DMS53 (cell line): ENCODE data around the gene NEFH.

Experiments used
- DNase-seq: peaks from one replicate; lab custom pipeline; 2025; lab: John Stamatoyannopoulos, UW

NEFH gene

DNA sequence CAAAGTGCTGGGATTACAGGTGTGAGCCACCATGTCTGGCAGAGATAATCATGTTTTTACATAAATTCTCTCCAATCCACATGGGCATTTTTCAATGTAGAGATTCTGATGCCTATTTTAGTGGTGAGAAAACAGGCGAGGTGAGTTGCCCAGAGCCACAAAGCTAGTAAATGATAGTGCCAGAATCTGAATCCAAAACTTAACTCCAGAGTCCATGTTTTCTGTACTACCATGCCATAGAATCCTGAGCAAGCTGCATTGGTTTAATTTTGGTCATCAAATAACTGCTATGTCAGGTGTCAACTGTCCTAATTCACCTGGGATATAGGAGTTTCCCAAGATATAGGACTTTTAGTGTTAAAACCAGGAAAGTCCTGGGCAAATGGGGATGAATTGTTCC is 13.6 kb downstream of the NEFH start:
- DNase-seq = no peak

DNA sequence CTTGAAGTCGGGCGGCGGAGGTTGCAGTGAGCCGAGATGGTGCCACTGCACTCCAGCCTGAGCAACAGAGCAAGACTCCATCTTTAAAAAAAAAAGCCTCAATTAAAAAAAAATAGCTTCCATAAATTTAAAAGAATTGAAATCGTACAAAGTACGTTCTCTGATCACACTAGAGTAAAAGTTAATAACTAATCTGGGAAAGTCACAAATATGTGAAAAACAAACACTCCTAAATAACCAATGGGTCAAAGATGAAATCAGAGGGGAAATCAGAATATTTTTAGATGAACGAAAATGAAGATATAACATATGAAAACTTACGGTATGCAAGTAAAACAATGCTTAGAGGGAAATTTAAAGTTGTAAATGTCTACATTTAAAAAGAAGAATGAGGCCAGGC is 19.8 kb downstream of the NEFH start:
- no peak for DNase-seq

DNA sequence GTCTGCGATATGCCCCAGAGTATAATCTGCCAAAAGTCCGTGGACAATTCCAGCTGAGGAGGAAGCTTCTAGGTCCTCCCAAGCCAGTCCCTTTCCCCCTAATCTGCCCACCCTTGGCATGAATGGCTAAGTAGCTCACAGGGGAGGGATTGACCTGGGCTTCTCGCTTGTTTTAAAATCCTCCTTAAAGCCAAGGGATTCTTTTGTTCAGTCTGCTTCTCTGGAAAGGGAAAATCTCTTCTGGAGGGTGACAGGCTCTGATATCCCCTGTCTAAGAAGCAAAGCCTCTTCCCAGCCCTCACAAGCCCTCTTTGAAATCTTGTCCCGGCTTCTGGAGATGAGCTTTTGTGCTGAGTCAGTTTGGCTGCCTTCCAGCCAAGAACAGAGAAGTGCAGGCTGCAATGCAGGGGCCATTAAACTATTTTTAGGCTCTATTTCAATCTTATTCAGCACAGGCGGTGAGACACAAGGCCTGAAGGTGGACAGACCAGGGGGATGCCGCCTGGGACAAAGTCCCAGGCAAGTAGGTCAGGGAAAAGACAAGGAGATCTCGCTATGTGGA is 23.9 kb downstream of the NEFH start:
- no peak for DNase-seq

DNA sequence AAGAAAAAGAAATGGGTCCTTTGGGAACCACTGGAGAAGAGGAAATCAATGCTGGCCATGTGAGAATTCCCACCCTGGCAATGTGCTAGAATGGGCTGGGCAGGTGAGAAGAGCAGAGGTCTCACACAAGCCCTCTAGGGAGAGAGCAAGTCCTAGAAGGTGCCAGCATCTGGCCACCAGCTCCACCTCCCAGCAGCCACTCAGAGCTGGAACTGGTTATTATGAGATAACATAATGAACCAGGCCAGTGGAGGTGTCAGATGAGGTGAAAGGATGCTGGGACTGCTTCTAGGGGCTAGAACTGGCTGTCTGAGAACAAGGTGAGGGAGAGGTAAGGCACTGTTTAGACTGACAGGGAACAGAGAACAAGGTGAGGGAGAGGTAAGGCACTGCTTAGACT is 29.3 kb downstream of the NEFH start:
- no peak for DNase-seq

DNA sequence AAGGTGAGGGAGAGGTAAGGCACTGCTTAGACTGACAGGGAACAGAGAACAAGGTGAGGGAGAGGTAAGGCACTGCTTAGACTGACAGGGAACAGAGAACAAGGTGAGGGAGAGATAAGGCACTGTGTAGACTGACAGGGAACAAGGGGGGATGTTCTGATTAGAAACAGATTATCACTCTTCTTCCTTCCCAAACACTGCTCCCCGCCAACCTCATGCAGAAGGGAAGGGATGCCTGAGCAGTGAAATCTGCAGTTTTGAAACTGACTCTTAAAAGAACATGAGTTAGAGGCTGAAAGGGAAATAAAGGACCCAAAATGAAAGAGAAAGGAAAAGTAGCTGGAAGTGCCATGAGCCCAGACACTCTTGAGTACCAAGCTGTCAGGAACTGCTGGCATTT is 29.8 kb downstream of the NEFH start:
- DNase-seq = no peak

DNA sequence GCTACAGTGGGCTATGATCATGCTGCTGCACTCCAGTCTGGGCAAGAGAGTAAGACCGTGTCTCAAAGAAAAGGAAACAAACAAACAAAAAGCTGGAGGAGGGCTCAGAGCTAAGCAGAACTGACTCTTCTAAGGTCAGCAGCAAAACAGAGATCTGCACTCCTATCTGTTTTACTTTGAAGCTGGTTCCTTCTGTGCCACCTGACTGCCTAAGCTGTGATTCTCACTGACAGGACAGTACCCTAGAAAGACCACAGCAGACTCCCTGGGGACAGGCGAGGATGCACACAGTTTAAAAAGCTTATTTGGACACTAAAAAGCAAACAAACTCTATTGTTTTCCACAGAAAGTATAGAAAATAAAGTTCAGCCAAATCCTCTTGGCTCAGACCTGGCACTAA is 30.5 kb downstream of the NEFH start:
- DNase-seq = no peak

DNA sequence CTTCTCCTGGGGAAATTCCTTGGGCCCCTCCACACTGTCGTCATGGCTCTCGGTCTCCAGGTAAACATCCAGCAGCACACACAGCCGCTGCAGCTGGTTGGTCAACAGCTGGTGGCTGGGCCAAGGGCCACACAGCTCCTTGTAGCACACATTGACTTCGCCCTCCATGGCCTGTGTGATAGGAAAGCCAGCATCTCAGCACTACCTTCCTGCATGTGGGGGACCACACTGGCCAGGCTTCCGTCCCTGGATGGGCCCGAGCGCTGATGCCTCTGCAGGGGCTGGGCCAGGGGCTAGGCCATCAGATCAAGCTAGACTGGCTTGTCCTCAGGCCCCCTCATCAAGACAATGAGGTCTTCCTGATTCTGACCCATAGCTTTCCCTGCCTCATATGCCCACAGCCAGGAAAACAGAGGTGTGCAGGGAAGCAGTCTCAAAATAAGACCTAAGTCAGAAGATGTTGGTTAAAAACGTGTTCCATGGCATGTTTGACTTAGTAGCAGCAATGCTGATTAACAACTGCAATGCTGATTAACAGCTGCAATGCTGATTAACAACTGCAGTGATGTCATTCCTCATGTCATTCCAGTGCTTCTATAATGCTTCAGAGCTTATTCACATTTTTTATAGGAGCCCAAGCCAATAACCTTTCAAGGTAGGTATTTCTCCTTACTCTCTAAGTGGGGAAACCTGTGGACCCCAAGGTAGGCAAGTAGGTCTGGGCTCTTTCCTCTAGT is 31.3 kb downstream of the NEFH start:
- no peak for DNase-seq

DNA sequence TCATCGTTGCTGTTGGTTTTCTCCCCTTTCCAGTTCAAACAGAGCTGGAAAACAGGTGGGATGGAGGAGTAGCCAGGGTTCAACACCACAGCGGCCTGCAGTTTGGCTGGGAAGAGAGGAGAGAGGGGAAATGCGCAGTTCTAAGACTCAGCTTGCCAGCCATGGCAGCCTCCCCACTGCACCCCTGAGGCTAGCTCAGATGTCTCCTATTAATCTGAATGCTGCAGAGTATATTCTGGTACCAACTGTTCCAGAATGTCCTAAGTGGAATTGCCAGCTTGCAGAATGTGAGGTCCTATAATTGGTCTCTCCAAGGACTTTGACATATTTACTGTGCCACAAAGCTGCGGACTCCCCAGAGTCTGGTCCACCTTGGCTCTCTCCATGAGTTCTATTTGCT is 32.0 kb downstream of the NEFH start:
- no peak for DNase-seq

DNA sequence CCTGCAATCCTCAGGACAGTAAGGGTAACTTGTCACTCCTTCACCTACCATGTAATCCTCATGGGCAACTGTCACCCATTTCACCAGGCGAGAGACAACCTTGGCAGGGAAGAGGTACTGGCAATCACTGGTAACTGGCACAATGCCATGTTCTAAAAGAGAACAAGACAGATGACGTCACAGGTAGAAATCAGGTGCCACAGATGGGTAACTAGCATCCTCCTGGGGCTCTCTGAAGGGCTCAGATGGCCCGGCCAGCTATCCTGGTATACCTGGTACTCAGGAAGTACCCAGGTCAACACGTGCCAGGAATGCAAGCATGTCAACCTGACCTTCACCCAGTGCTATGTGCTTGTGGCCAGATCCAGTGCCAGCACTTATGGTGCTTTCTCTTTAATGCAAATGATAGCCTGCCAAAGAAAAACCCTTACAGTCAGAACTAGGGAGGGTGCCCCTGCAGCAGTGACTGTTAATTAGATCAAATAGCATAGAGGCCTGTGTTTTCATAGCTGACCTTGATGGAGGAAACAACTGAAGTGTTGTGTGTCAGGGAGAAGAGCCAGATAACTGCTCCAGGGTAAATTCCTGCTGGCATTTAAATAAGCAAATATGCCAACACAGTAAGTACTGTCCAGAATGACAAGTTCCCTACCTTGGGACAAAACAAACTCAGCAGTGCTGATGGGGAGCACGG is 37.3 kb downstream of the NEFH start:
- DNase-seq = no peak

DNA sequence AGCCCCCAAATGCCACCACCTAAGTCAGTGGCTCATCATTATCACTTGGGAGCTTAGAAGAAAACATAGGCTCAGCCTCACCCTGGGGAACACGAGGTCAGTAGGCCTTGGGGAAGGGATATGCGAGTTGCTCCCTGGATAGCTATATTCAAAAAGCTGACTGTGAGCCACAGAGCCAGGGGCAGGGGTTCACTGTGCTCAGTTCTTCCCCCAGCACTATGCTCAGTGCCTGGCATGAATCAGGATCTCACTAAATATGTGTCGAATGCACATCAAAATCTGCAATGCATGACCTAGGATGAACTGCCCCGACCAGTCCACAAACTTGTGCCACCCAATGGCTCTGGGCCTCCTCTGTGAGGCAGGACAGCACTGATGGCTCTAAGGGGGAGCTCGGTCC is 38.4 kb downstream of the NEFH start:
- DNase-seq = no peak

DNA sequence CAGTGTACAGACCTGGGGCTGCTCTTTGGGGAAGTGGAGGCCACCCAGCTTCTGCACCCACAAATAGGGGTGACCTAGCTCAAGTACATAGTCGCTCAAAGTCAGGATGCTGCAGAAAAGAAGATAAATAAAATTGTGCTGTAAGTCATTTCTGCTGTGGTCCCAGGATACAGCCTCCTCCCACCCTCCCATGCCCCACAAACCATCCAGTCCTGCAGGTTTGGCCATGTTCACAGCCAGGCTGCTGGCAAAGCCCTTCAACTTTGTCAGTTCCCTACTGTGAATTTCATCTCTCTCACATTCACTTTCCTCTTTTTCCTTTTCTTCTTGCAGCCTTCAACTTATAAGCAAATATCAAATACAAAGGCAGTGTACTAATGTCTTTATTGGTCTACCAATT is 40.0 kb downstream of the NEFH start:
- no peak for DNase-seq

DNA sequence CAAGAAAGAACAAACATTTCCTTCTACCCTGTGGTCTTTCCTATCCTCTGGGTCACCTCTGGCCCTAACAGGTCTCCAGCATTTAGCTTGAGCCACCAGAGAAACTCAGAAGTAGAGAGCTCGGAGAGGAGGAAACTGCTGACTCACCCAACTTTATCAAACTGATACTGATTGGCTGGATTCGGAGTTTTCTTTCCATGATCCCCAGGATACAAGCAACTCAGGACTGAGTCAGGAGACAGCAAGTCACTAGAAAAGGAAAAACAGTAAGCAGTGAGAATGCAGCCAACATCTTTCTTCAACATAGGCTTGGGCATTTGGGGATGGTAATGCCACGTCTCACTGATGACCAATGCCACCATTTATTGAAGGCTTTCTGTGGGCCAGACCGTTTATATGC is 40.8 kb downstream of the NEFH start:
- no peak for DNase-seq

DNA sequence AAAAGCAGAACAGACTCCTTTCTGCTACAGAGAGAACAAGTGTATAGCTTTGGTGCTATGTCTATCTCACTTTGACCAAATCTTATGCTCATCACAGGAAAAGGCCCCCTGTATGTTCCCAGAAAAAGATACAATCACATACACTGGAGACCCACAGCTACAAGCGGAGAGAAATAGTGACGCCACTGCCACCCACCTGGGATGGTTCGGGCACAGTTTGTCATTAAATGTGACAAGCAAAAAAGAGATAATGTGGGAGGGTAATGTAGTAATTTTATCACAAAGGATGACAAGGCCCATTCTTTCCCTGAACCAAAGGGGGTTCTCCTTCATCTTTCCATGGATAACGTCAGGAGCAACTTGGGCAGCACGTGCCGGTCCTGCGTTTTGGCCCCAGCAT is 41.5 kb downstream of the NEFH start:
- no peak for DNase-seq

DNA sequence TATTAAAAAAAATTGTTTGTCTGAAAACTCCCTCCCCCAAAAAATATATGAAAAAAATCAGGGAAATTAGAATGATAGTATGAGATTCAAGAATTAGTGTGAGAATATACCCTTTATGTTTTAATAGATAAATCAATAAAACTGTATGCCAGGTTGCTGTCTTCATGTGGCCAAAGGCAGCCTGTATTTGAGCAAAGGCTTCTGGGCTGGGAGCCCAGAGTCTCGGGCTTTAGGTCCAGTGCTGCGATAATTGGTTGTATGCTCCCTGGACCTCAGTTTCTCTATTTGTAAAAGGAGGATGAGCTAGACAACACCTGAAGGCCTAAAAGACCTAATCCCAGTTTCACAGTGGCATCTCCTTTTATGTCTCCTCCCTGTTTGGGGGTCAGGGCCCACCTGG is 43.7 kb downstream of the NEFH start:
- no peak for DNase-seq

DNA sequence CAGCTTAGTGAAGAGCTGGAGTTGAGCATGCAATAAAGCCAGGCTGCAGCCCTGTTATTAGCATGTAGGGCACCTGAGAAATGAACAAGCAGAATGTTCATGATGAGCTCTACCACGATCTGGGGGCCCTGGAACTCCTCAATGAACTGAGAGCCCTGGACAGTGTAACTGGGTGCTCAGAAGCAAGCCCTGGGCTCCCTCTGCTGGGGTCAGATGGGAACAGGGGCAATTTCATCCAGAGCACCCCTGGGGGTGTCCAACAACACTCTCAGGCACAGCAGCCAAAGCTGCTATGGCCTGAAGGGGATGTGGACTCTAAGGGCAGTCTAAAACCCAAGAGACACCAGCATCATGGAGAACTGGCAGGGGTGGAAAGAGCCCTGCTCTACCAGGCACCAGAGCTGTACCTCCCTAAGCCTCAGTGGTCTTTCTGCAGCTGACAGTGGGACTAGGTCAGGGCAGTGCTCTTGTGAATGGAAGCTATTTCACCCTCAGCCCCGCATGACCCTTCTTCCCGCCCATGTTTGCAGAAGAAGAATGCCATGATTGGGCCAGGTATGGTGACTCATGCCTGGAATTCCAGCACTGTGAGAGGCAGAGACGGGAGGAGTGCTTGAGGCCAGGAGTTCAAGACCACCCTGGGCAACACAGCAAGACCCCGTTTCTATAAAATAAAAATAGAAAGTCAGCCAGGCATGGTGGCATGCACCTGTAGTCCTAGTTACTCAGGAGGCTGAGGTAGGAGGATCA is 44.6 kb downstream of the NEFH start:
- DNase-seq = peak; percentile 21

DNA sequence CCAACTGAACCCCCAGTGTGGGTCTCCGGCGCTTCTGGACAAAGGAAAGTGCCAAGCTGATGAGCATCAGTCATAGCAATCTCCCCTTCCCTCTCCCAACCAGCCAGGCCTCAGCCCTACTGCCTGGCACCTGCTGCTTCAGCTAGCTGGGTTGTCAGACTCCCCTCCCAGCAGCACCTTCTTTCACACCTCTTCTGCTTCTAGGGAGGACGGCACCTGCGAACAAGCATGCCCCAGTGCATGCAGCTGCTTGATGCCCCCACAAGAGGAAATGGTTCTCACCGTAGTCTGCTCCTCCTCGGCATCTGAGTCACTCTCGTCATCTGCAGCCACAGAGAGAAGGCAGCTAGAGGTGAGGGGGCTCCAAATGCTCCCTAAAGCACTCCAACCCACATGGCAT is 48.1 kb downstream of the NEFH start:
- DNase-seq = no peak

DNA sequence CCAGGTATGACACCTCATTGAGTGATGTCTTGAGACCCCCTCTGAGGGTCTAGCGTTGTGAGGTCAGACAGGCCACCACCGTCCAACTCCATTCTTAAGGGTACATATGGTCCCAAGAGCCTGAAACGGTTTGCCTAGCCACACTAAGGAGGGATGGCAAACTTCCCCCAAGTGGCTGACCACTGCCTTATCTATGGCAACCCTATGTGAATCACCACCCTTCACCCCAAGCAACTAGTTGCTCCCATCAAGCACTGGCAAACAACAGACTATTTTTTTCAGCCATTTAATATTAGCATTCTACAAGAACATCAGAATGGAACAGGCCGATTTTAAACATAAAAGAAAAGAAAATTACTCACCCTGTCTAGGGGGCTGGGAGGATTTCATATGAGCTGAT is 50.7 kb downstream of the NEFH start:
- DNase-seq = no peak

DNA sequence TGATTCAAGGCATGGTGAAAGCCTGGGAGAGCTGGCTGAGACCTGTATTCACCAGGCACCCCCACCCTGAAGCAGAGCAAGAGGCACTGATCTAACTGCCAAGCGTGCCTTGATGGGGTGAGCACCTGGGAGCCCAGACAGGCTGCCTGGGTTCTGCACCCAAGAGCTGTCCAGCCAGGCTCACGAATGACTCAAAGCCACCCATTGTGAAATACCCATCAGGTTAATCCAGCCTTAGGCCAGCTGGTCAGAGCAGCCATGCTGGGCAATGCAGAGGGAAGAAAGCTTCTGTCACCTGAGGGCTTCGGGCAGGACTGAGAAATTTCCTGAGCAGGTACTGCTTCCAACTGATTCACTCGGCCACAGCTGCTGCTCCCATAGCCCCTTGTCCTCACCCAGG is 51.4 kb downstream of the NEFH start:
- no peak for DNase-seq

DNA sequence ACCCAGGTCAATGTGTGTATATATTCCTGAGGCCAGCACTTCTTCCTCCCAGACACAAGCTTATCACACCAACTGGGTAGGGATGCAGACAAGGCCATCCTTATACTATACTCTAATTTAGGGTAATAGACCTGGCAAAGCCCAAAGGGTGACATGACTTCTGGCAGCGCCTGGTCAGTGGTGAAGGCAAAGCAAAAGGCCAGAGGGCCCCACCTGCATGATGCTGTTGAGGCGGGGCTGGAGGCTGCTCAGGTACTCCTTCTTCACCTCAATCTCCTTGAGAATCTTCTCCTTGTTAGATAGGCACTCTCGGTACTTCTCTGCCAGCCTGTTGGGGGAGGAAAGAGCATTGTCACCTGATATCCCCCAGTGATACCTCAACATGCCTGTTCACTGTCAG is 56.4 kb downstream of the NEFH start:
- no peak for DNase-seq

DNA sequence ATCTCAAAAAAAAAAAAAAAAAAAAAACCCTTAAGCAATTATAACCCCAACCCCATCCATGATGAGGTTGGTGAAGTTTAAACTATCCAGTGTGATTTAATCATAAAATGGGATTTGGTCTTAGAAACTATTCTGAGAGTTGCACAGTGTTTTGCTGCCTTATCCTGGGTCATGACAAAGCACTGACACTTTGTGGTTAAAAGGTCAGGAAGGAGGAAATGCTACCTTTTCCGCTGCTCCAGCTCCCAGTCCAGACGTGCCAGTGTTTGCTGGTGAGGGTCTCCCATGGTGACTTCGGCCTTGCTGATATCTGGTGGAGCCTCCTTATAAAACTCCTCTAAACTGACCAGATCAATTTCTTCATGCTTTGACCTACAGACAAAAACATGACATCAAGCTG is 59.1 kb downstream of the NEFH start:
- DNase-seq = no peak
